GM21423 (cell line): Measurements from ENCODE around the gene OSBP.
"Not testable (repeated sequence)": the region's sequence is repeated elsewhere in the genome, so short reads cannot be mapped to it uniquely, and the experiment has no call there.

Source experiments
- ATAC-seq: cut with Tn5 transposase; IDR thresholded peaks from one replicate; pipeline ENCODE4 v1.9.1; 2021; ENCODE audit warnings: mild to moderate bottlenecking, moderate library complexity; ENCODE audit not compliant: unreplicated experiment

The OSBP gene

GRCh38 chr11:59556115-59556916 is 59.3 kb downstream of the OSBP start:
- peak; percentile 27 for ATAC-seq

GRCh38 chr11:59555601-59556114 is 59.9 kb downstream of the OSBP start:
- ATAC-seq: no peak

- no peak for ATAC-seq
These were observed 62.3 kb downstream of the OSBP start for GRCh38 chr11:59553323-59553722.

GRCh38 chr11:59552844-59553243 is 62.7 kb downstream of the OSBP start:
- ATAC-seq: no peak

GRCh38 chr11:59551659-59552521 is 63.7 kb downstream of the OSBP start:
- ATAC-seq: no peak

- ATAC-seq: peak; percentile 31
These were observed 64.5 kb downstream of the OSBP start for GRCh38 chr11:59550842-59551658.

GRCh38 chr11:59550368-59550841 is 65.2 kb downstream of the OSBP start:
- ATAC-seq: peak; percentile 91

- no peak for ATAC-seq
These were observed 67.3 kb downstream of the OSBP start for GRCh38 chr11:59548309-59548656.

- not testable (repeated sequence) for ATAC-seq
These were observed 67.8 kb downstream of the OSBP start for GRCh38 chr11:59547605-59548308.

- no peak for ATAC-seq
These were observed 70.2 kb downstream of the OSBP start for GRCh38 chr11:59545179-59546020.

GRCh38 chr11:59544869-59545178 is 70.8 kb downstream of the OSBP start:
- ATAC-seq: no peak

GRCh38 chr11:59543713-59544112 is 71.9 kb downstream of the OSBP start:
- not testable (repeated sequence) for ATAC-seq

GRCh38 chr11:59542142-59542810 is 73.3 kb downstream of the OSBP start:
- no peak for ATAC-seq

- ATAC-seq: no peak
These were observed 80.9 kb downstream of the OSBP start for GRCh38 chr11:59534676-59535075.

GRCh38 chr11:59532620-59533019 is 83.0 kb downstream of the OSBP start:
- ATAC-seq: no peak

GRCh38 chr11:59528711-59529110 is 86.9 kb downstream of the OSBP start:
- no peak for ATAC-seq
